ENCODE measurements around the gene FBXO48. TPM values are rescaled to one million over a fixed set of nuclear protein-coding genes. Genes with fewer than 3 reads are reported as not detected.
A peak's percentile ranks its signal among the peaks of the same experiment; 100 is the strongest.

The FBXO48 gene
- total RNA-seq, result 2.3 TPM
- long read RNA-seq, partial matches to known transcripts, result 0 of 2 reads
- long read RNA-seq, other reads (novel, unspliced or antisense), result 2 of 2 reads

GRCh38 chr2:68467077-68467960, at the start of gene FBXO48, which contains the start of gene APLF:
Gene FBXO48, minus strand, starts transcription at chr2:68467294. Its CDS starts 2,149 bp downstream, at chr2:68465145.
Gene APLF, plus strand, starts transcription at chr2:68467585. Its CDS starts 147 bp downstream, at chr2:68467732.
- peak; percentile 99 for ATAC-seq
- peak within 1 kb of the TSS; percentile 88 for H3K27ac ChIP-seq
- intact Hi-C loops (cut with DNase I), result loop anchor here (10.0 kb wide), 1 partner anchor 127 kb away; no protein-coding TSS in a partner anchor
- H3K4me1 ChIP-seq, result peaks cover 20% of the 10 kb centered on the region
- peak; percentile 99 for DNase-seq
- H3K4me3 ChIP-seq, result peak within 1 kb of the TSS; percentile 85
- TF ChIP-seq CTCF (IDR thresholded peaks at IDR 0.05), result no peak
- H3K36me3 ChIP-seq, result no peaks in the 10 kb centered on the region
- H3K27me3 ChIP-seq (ENCODE audit: low read depth), result no peaks in the 10 kb centered on the region
- H3K9me3 ChIP-seq, result no peaks in the 10 kb centered on the region

GRCh38 chr2:68516051-68516955, 49.2 kb upstream of the FBXO48 start:
- no peak for TF ChIP-seq CTCF (IDR thresholded peaks at IDR 0.05)
- Histone ChIP-seq H3K9me3 (no peaks in the 10 kb centered on the region), H3K4me3 (no peak overlapping the region), H3K4me1 (no peaks in the 10 kb centered on the region), H3K27me3 (ENCODE audit: low read depth) (no peaks in the 10 kb centered on the region), H3K27ac (no peak overlapping the region), H3K36me3 (no peaks in the 10 kb centered on the region)
- no peak for DNase-seq
- intact Hi-C loops (cut with DNase I), result no loop called here
- ATAC-seq, result no peak

GRCh38 chr2:68514316-68514929, 47.3 kb upstream of the FBXO48 start:
- DNase-seq (no peak), ATAC-seq (no peak)
- intact Hi-C loops (cut with DNase I), result no loop called here
- Histone ChIP-seq H3K27me3 (ENCODE audit: low read depth) (no peaks in the 10 kb centered on the region), H3K9me3 (no peaks in the 10 kb centered on the region), H3K27ac (no peak overlapping the region), H3K4me3 (no peak overlapping the region), H3K36me3 (no peaks in the 10 kb centered on the region), H3K4me1 (no peaks in the 10 kb centered on the region)
- no peak for TF ChIP-seq CTCF (IDR thresholded peaks at IDR 0.05)

GRCh38 chr2:68512966-68513365, 45.9 kb upstream of the FBXO48 start:
- no peak for TF ChIP-seq CTCF (IDR thresholded peaks at IDR 0.05)
- intact Hi-C loops (cut with DNase I), result no loop called here
- H3K27me3 ChIP-seq (ENCODE audit: low read depth), result no peaks in the 10 kb centered on the region
- no peak overlapping the region for H3K4me3 ChIP-seq
- no peaks in the 10 kb centered on the region for H3K4me1 ChIP-seq
- no peaks in the 10 kb centered on the region for H3K36me3 ChIP-seq
- ATAC-seq (no peak), DNase-seq (no peak)
- no peak overlapping the region for H3K27ac ChIP-seq
- H3K9me3 ChIP-seq, result no peaks in the 10 kb centered on the region

- no peaks in the 10 kb centered on the region for H3K36me3 ChIP-seq
- peak in 1 of 2 donors; percentile 64 for ATAC-seq
- no peak for DNase-seq
- TF ChIP-seq CTCF (IDR thresholded peaks at IDR 0.05), result no peak
- H3K4me3 ChIP-seq, result no peak overlapping the region
- H3K4me1 ChIP-seq, result no peaks in the 10 kb centered on the region
- no peaks in the 10 kb centered on the region for H3K9me3 ChIP-seq
- H3K27ac ChIP-seq, result no peak overlapping the region
- intact Hi-C loops (cut with DNase I), result no loop called here
- H3K27me3 ChIP-seq (ENCODE audit: low read depth), result no peaks in the 10 kb centered on the region
Observed at GRCh38 chr2:68512326-68512725, 45.2 kb upstream of the FBXO48 start.
